H1 (cell line): ENCODE measurements around the gene DENND1A. TPM values are rescaled to one million over a fixed set of nuclear protein-coding genes. Genes with fewer than 3 reads are reported as not detected.

Experiments used
- CTCF ChIA-PET: fragments of 300-600 bp; sonication (Branson Sonifier 250); formaldehyde crosslinking; loops from one replicate; lab custom pipeline; 2021; ENCODE audit not compliant: partially characterized antibody; lab: Charles Lee
- POLR2A ChIA-PET: fragments of 300-600 bp; sonication (Branson Sonifier 250); formaldehyde crosslinking; loops from one replicate; lab custom pipeline; 2021; ENCODE audit warnings: inconsistent platforms; ENCODE audit not compliant: partially characterized antibody; lab: Charles Lee
- DNase-seq, 2 experiments: peaks; one replicate each; pipeline versions ENCODE4 v3.0.0 to v3.0.0-alpha.2; 2010 to 2022; ENCODE audit warnings: low spot score in 2 of 2, low read depth in 1 of 2, mixed read lengths in 1 of 2
- FAIRE-seq: peaks from 2 replicates; lab custom pipeline; 2011; peaks lifted over from hg19 to GRCh38; lab: Jason Lieb, UNC
- H2AFZ ChIP-seq: 2 replicates; pipeline ENCODE4 v1.8.1; 2012; ENCODE audit warnings: low read length, inconsistent platforms
- H2AK5ac ChIP-seq: 2 replicates; pipeline ENCODE4 v1.6.1; 2013; ENCODE audit warnings: low read depth, low read length
- H2BK120ac ChIP-seq: replicated peaks from 2 replicates; pipeline ENCODE3; 2013; ENCODE audit warnings: low read depth, low read length, inconsistent platforms
- H2BK12ac ChIP-seq: 2 replicates; pipeline ENCODE4 v1.6.1; 2013; ENCODE audit warnings: low read depth, low read length
- H2BK15ac ChIP-seq: 2 replicates; pipeline ENCODE4 v1.6.1; 2013; ENCODE audit warnings: low read length
- H2BK20ac ChIP-seq: 2 replicates; pipeline ENCODE4 v1.6.1; 2013; ENCODE audit warnings: low read length
- H2BK5ac ChIP-seq: 2 replicates; pipeline ENCODE4 v1.6.1; 2013; ENCODE audit warnings: low read depth, low read length
- H3K14ac ChIP-seq: 2 replicates; pipeline ENCODE4 v1.6.1; 2013; ENCODE audit warnings: inconsistent platforms; ENCODE audit not compliant: insufficient read length
- H3K18ac ChIP-seq: 2 replicates; pipeline ENCODE4 v1.6.1; 2013; ENCODE audit warnings: low read length; ENCODE audit errors: extremely low read depth
- H3K23ac ChIP-seq: 2 replicates; pipeline ENCODE4 v1.6.1; 2013; ENCODE audit warnings: inconsistent platforms; ENCODE audit not compliant: insufficient read length
- H3K23me2 ChIP-seq: 2 replicates; pipeline ENCODE4 v1.6.1; 2013; ENCODE audit warnings: low read depth, low read length
- H3K27ac ChIP-seq: 2 replicates; pipeline ENCODE4 v1.6.1; 2011; ENCODE audit warnings: low read depth, low read length, inconsistent platforms
- H3K27me3 ChIP-seq, 4 experiments: replicated peaks in 1 of 4; 1 replicate in 1 of 4; 2 replicates in 3 of 4; pipeline versions ENCODE4 v1.6.1 to v1.8.1; 2011 to 2013; ENCODE audit warnings: low read length in 3 of 4, mild to moderate bottlenecking in 3 of 4, inconsistent platforms in 2 of 4, mixed read lengths in 2 of 4, moderate library complexity in 1 of 4; ENCODE audit not compliant: control insufficient read depth in 3 of 4, insufficient read depth in 3 of 4; ENCODE audit errors: extremely low read depth in 1 of 4
- H3K36me3 ChIP-seq, 4 experiments: 2 replicates each; pipeline versions ENCODE4 v1.6.1 to v1.8.1; 2011 to 2013; ENCODE audit warnings: mild to moderate bottlenecking in 4 of 4, low read length in 3 of 4, moderate library complexity in 2 of 4, control low read depth in 1 of 4, inconsistent platforms in 1 of 4; ENCODE audit not compliant: insufficient read depth in 4 of 4, control insufficient read depth in 2 of 4
- H3K4ac ChIP-seq: replicated peaks from 2 replicates; pipeline ENCODE3; 2013; ENCODE audit warnings: low read length, low read depth, mixed read lengths, inconsistent platforms; ENCODE audit not compliant: insufficient read length
- H3K4me1 ChIP-seq, 4 experiments: replicated peaks in 1 of 4; 1 replicate in 1 of 4; 2 replicates in 3 of 4; pipeline versions ENCODE4 v1.6.1 to v1.8.1; 2011 to 2013; ENCODE audit warnings: low read length in 3 of 4, inconsistent platforms in 2 of 4, mixed read lengths in 1 of 4; ENCODE audit not compliant: insufficient read depth in 4 of 4, control insufficient read depth in 3 of 4
- H3K4me2 ChIP-seq, 2 experiments: 2 replicates each; pipeline versions ENCODE4 v1.6.1 to v1.8.1; 2011 to 2013; ENCODE audit warnings: low read depth in 2 of 2, low read length in 2 of 2, control low read depth in 1 of 2, inconsistent platforms in 1 of 2, mild to moderate bottlenecking in 1 of 2; ENCODE audit not compliant: insufficient read depth in 1 of 2
- H3K4me3 ChIP-seq, 4 experiments: fragments of 200-600, 300-600 bp in 1 of 4; sonication (generic), shearing (Covaris generic), sonication (Bioruptor Twin) in 1 of 4; 2 replicates each; pipeline versions ENCODE4 v1.5.1 to v1.8.1; 2011 to 2016; ENCODE audit warnings: low read length in 4 of 4, low read depth in 3 of 4, control low read depth in 2 of 4, inconsistent platforms in 2 of 4, mild to moderate bottlenecking in 2 of 4, mixed read lengths in 1 of 4, moderate library complexity in 1 of 4; ENCODE audit not compliant: insufficient read depth in 2 of 4; ENCODE audit errors: extremely low read depth in 1 of 4
- H3K56ac ChIP-seq: replicated peaks from 2 replicates; pipeline ENCODE3; 2013; ENCODE audit warnings: low read depth, mild to moderate bottlenecking, mixed read lengths, low read length, inconsistent platforms; ENCODE audit not compliant: insufficient read length
- H3K79me1 ChIP-seq: 2 replicates; pipeline ENCODE4 v1.6.1; 2013; ENCODE audit warnings: low read depth, low read length, control low read depth
- H3K79me2 ChIP-seq, 2 experiments: 2 replicates each; pipeline versions ENCODE4 v1.6.1 to v1.8.1; 2012 to 2013; ENCODE audit warnings: low read length in 2 of 2, mild to moderate bottlenecking in 2 of 2, inconsistent platforms in 1 of 2; ENCODE audit not compliant: insufficient read depth in 2 of 2, control insufficient read depth in 1 of 2
- H3K9ac ChIP-seq, 4 experiments: replicated peaks in 1 of 4; 1 replicate in 1 of 4; 2 replicates in 3 of 4; pipeline versions ENCODE4 v1.6.1 to v1.8.1; 2011 to 2013; ENCODE audit warnings: low read depth in 3 of 4, low read length in 3 of 4, control low read depth in 2 of 4, mild to moderate bottlenecking in 2 of 4, moderate library complexity in 2 of 4, inconsistent platforms in 1 of 4; ENCODE audit errors: extremely low read depth in 1 of 4
- H3K9me3 ChIP-seq, 2 experiments: 2 replicates each; pipeline versions ENCODE4 v1.6.1 to v1.8.1; 2012 to 2013; ENCODE audit warnings: mild to moderate bottlenecking in 2 of 2, moderate library complexity in 2 of 2, control low read depth in 1 of 2, inconsistent platforms in 1 of 2, low read depth in 1 of 2, low read length in 1 of 2, mixed read lengths in 1 of 2; ENCODE audit not compliant: insufficient read depth in 2 of 2
- H4K20me1 ChIP-seq, 2 experiments: replicated peaks in 1 of 2; 2 replicates each; pipeline versions ENCODE3 to v1.8.1; 2011 to 2013; ENCODE audit warnings: inconsistent platforms in 2 of 2, low read length in 2 of 2, mild to moderate bottlenecking in 1 of 2; ENCODE audit not compliant: insufficient read depth in 2 of 2, control insufficient read depth in 1 of 2
- H4K5ac ChIP-seq: 2 replicates; pipeline ENCODE4 v1.6.1; 2013; ENCODE audit warnings: low read length, low read depth, mixed read lengths, inconsistent platforms; ENCODE audit not compliant: insufficient read length
- H4K8ac ChIP-seq: 2 replicates; pipeline ENCODE4 v1.8.0; 2013; ENCODE audit warnings: mild to moderate bottlenecking, moderate library complexity, low read length, inconsistent platforms; ENCODE audit not compliant: insufficient read depth; ENCODE audit errors: extremely low read depth
- H4K91ac ChIP-seq: replicated peaks from 2 replicates; pipeline ENCODE3; 2013; ENCODE audit warnings: low read length, mixed read lengths, inconsistent platforms; ENCODE audit not compliant: insufficient read length
- ATF3 ChIP-seq: IDR thresholded peaks from 2 replicates; pipeline ENCODE4 v1.6.1; 2011; ENCODE audit warnings: low read depth, mild to moderate bottlenecking, low read length; ENCODE audit not compliant: insufficient read depth
- BCL11A ChIP-seq, 2 experiments: IDR thresholded peaks; one replicate each; pipeline ENCODE4 v1.6.1; 2011; ENCODE audit warnings: low read depth in 2 of 2, low read length in 2 of 2, mild to moderate bottlenecking in 2 of 2
- CBX8 ChIP-seq: fragments of 300-800, 300-1000 bp; sonication (generic); IDR thresholded peaks from 2 replicates; pipeline ENCODE4 v1.7.1; 2016; ENCODE audit warnings: low read depth, low read length, borderline replicate concordance
- CEBPB ChIP-seq: IDR thresholded peaks from 2 replicates; pipeline ENCODE4 v1.6.1; 2012; ENCODE audit warnings: low read depth, low read length
- EZH2 ChIP-seq: fragments of 200-600 bp; sonication (generic); IDR thresholded peaks from 2 replicates; pipeline ENCODE4 v1.7.1; 2012; ENCODE audit warnings: low read depth, mild to moderate bottlenecking, moderate library complexity, low read length, inconsistent platforms; ENCODE audit not compliant: severe bottlenecking
- HDAC6 ChIP-seq: IDR thresholded peaks from one replicate; pipeline ENCODE4 v1.7.1; 2012; ENCODE audit warnings: low read depth, mild to moderate bottlenecking, inconsistent platforms, low read length, moderate library complexity
- MAFK ChIP-seq: IDR thresholded peaks from 2 replicates; pipeline ENCODE4 v1.6.1; 2012; ENCODE audit warnings: low read depth, mild to moderate bottlenecking, improper control_type of control experiment, low read length
- RBBP5 ChIP-seq: IDR thresholded peaks from 2 replicates; pipeline ENCODE4 v1.7.1; 2012; ENCODE audit warnings: low read depth, mild to moderate bottlenecking, inconsistent platforms, low read length, moderate library complexity, borderline replicate concordance
- SAP30 ChIP-seq: fragments of 300-600 bp; sonication (generic); IDR thresholded peaks from 2 replicates; pipeline ENCODE4 v1.7.1; 2012; ENCODE audit warnings: low read length, moderate library complexity, mild to moderate bottlenecking, inconsistent platforms; ENCODE audit not compliant: insufficient read depth, insufficient replicate concordance
- TAF1 ChIP-seq: IDR thresholded peaks from 2 replicates; pipeline ENCODE4 v1.6.1; 2011; ENCODE audit warnings: mild to moderate bottlenecking, low read depth, low read length
- TCF12 ChIP-seq: IDR thresholded peaks from 2 replicates; pipeline ENCODE4 v1.6.1; 2011; ENCODE audit warnings: low read depth, mild to moderate bottlenecking, low read length
- ZNF274 ChIP-seq: IDR thresholded peaks from 2 replicates; pipeline ENCODE4 v1.7.0; 2012; ENCODE audit warnings: low read length, borderline replicate concordance; ENCODE audit errors: extremely low read depth
- WGBS, 2 experiments: shearing (Covaris generic) in 1 of 2; methylation state at CpG; one replicate each; pipeline versions ENCODE4 v1.1.6 to v1.1.7; 2013 to 2015; ENCODE audit warnings: low lambda C conversion rate in 2 of 2, mixed read lengths in 2 of 2, inconsistent platforms in 1 of 2, low coverage in 1 of 2, missing lambda C conversion rate in 1 of 2; ENCODE audit not compliant: insufficient replicate concordance in 2 of 2, insufficient coverage in 1 of 2, insufficient read length in 1 of 2; ENCODE audit errors: extremely low coverage in 1 of 2, missing lambda C conversion rate in 1 of 2; 5-methylcytosine and 5-hydroxymethylcytosine counted together
- polyA plus RNA-seq, 7 experiments: library from polyadenylated mRNA; depleted of rRNA in 3 of 7; stranded (reverse) in 5 of 7; unstranded in 2 of 7; fragments of >200 nt in 5 of 7; fragments of 200-250 nt in 2 of 7; gene quantifications; 1 replicate in 5 of 7; 2 replicates in 1 of 7; 4 replicates in 1 of 7; pipeline versions ENCODE4 v1.2.1 to v1.2.3, GENCODE V29; 2011 to 2013; ENCODE audit warnings: missing spikeins in 2 of 7, mixed read lengths in 2 of 7
- total RNA-seq: library from RNA; stranded (reverse); fragmentation: NEBNext Ultra II Directional; extraction: Animal tissue kit (Norgen Biotek cat#: 25700); gene quantifications from 2 replicates; pipeline ENCODE4 v1.2.1, GENCODE V29; 2021

Gene DENND1A
- total and polyA plus RNA-seq, 2 of the 8 experiments (the other 6 are each of a cell fraction or from before 2014, with no cell fraction given) = 24.1 to 26.4 TPM

- H4K91ac ChIP-seq = no peak overlapping the region
- no peak overlapping the region for H3K4me2 ChIP-seq
- no peak overlapping the region for H2BK20ac ChIP-seq
- no peak overlapping the region for H3K27ac ChIP-seq
- no peak overlapping the region for H3K56ac ChIP-seq
- H3K9ac ChIP-seq = no peak overlapping the region
- no peak overlapping the region for H2BK15ac ChIP-seq
- ChIA-PET CTCF (interaction anchor here (0.6 to 2.5 kb wide), 7 partner anchors 18 to 153 kb away, joined by 3 to 10 read pairs (median 3); no protein-coding TSS in a partner anchor), POLR2A (interaction anchor here (0.6 to 1.6 kb wide), 4 partner anchors 8 to 26 kb away, joined by 3 read pairs; no protein-coding TSS in a partner anchor)
- H4K20me1 ChIP-seq = no peaks in the 10 kb centered on the region
- no peak overlapping the region for H2BK12ac ChIP-seq
- H3K4ac ChIP-seq = no peak overlapping the region
- H3K4me3 ChIP-seq = no peak overlapping the region
- DNase-seq (no peak), FAIRE-seq (no peak)
- H3K79me2 ChIP-seq = no peaks in the 10 kb centered on the region
- no peak overlapping the region for H2AK5ac ChIP-seq
- no peaks in the 10 kb centered on the region for H3K9me3 ChIP-seq
- no peak overlapping the region for H3K23ac ChIP-seq
- H3K79me1 ChIP-seq = no peaks in the 10 kb centered on the region
- H2BK5ac ChIP-seq = no peak overlapping the region
- H3K14ac ChIP-seq = no peak overlapping the region
- no peaks in the 10 kb centered on the region for H3K36me3 ChIP-seq
- H4K5ac ChIP-seq = no peak overlapping the region
- WGBS, 2 experiments = 87% methylated on average over 31 of the region's 31 CpGs; no CpG with 5 or more reads in 1 of the 2 experiments
- no peak overlapping the region for H2BK120ac ChIP-seq
- no peak overlapping the region for H2AFZ ChIP-seq
- H3K4me1 ChIP-seq = peaks cover 5 to 19% (median 12%) of the 10 kb centered on the region in 4 experiments
- H3K23me2 ChIP-seq = no peaks in the 10 kb centered on the region
- H3K18ac ChIP-seq = no peak overlapping the region
- H4K8ac ChIP-seq = no peak overlapping the region
- no peaks in the 10 kb centered on the region for H3K27me3 ChIP-seq
- TF ChIP-seq SAP30 (no peak), CBX8 (no peak), RBBP5 (no peak), TCF12 (no peak), EZH2 (no peak), CEBPB (no peak), ATF3 (no peak), TAF1 (no peak), MAFK (no peak), HDAC6 (no peak), ZNF274 (no peak), BCL11A (IDR thresholded peaks at IDR 0.05; ENCODE audit: low read depth in 2 of 2, low read length in 2 of 2) (no peak)
These were observed 510.0 kb downstream of the DENND1A start for GRCh38 chr9:123419721-123420591.
